ENCODE results near the gene MYOF.

DNA sequence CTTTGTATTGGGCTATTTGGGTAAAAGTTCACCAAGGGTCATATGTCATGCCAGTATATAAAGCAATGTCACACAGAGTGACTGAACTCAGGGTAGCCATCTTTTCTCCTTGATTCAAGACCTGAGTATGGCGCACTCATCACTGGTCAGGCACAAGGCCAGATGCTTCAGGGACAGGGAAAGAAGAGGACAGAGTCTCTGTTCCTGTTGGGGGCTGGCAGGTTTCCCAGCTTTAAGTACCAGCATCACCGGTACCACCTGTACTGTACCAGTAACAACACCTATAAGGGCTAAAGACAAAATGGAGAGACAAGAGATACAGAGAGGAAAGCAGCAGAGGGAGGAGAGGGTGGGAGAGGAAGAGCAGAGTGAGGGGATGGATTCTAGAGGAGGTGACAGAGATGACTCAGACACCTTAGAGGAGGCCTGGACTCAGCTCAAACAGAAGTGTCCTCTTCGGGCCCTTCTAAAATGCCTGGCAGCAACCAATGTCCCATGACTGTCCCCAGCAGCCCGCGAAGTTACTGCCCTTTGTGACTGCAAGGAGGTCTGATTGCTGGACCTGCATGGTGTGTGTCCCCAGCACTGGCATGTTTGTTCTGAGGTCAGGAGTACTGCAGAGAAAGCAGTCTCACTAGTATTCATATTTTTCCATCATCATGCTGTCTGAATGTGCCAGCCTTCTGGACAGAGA lies 191.3 kb downstream of the MYOF start:
- no peak for TF ChIP-seq CTCF (IDR thresholded peaks at IDR 0.05)
- TF ChIP-seq POLR2A (IDR thresholded peaks at IDR 0.05): no peak
